Activated CD4-positive, CD25-positive, alpha-beta regulatory T cell (primary cell): Measurements from ENCODE around the gene CTLA4.

Source experiments
- DNase-seq, 4 experiments: peaks; one replicate each; lab custom pipeline; 2025; lab: John Stamatoyannopoulos, UW

Gene CTLA4

GRCh38 chr2:203890733-203891132 lies 23.2 kb downstream of the CTLA4 start:
- no peak for DNase-seq

- peak in 1 of 4 experiments; percentile 5 for DNase-seq
These were observed 23.9 kb downstream of the CTLA4 start for GRCh38 chr2:203891474-203891873.

- no peak for DNase-seq
These were observed 24.6 kb downstream of the CTLA4 start for GRCh38 chr2:203892207-203892606.

GRCh38 chr2:203893401-203893800 lies 25.8 kb downstream of the CTLA4 start:
- no peak for DNase-seq

GRCh38 chr2:203893840-203894239 lies 26.3 kb downstream of the CTLA4 start:
- DNase-seq = no peak

GRCh38 chr2:203894262-203894661 lies 26.7 kb downstream of the CTLA4 start:
- no peak for DNase-seq

- DNase-seq = no peak
These were observed 30.0 kb downstream of the CTLA4 start for GRCh38 chr2:203897544-203897943.

GRCh38 chr2:203898657-203899056 lies 31.1 kb downstream of the CTLA4 start:
- DNase-seq = no peak

- no peak for DNase-seq
These were observed 32.7 kb downstream of the CTLA4 start for GRCh38 chr2:203900253-203900652.

GRCh38 chr2:203904022-203904421 lies 36.5 kb downstream of the CTLA4 start:
- DNase-seq = no peak

- DNase-seq = no peak
These were observed 38.1 kb downstream of the CTLA4 start for GRCh38 chr2:203905656-203906055.

- no peak for DNase-seq
These were observed 40.7 kb downstream of the CTLA4 start for GRCh38 chr2:203908066-203908796.

GRCh38 chr2:203908797-203909185 lies 41.2 kb downstream of the CTLA4 start:
- DNase-seq = no peak

- DNase-seq = no peak
These were observed 41.8 kb downstream of the CTLA4 start for GRCh38 chr2:203909261-203909967.

- DNase-seq = no peak
These were observed 42.4 kb downstream of the CTLA4 start for GRCh38 chr2:203909974-203910373.

- DNase-seq = no peak
These were observed 46.4 kb downstream of the CTLA4 start for GRCh38 chr2:203913947-203914346.

- DNase-seq = no peak
These were observed 47.1 kb downstream of the CTLA4 start for GRCh38 chr2:203914546-203915182.

- no peak for DNase-seq
These were observed 47.7 kb downstream of the CTLA4 start for GRCh38 chr2:203915256-203915655.

GRCh38 chr2:203916756-203917155 lies 49.2 kb downstream of the CTLA4 start:
- no peak for DNase-seq

GRCh38 chr2:203918264-203918663 lies 50.7 kb downstream of the CTLA4 start:
- no peak for DNase-seq

- DNase-seq = no peak
These were observed 51.3 kb downstream of the CTLA4 start for GRCh38 chr2:203918839-203919238.
